ENCODE results near the gene TELO2.

TELO2 gene

GRCh38 chr16:1532081-1532760 is 39.1 kb downstream of the TELO2 start:
- Histone ChIP-seq H3K36me3 (ENCODE audit: control insufficient read depth in 2 of 2, insufficient read depth in 1 of 2, low read length in 2 of 2) (no peaks in the 10 kb centered on the region), H3K27ac (ENCODE audit: extremely low read depth, low read depth, low read length) (no peak overlapping the region), H3K9me3 (ENCODE audit: control insufficient read depth, insufficient read depth, low read depth, low read length) (no peaks in the 10 kb centered on the region), H3K4me1 (ENCODE audit: control insufficient read depth, insufficient read depth, low read length) (no peaks in the 10 kb centered on the region), H3K4me3 (ENCODE audit: low read depth, low read length) (no peak overlapping the region)
- TF ChIP-seq AEBP2 (tag by site-specific recombination; IDR thresholded peaks at IDR 0.05; ENCODE audit: borderline replicate concordance) (no peak), ZNF626 (tag by site-specific recombination; IDR thresholded peaks at IDR 0.05) (no peak), ZBTB49 (tag by site-specific recombination; IDR thresholded peaks at IDR 0.05; ENCODE audit: low read depth) (no peak), ZNF133 (tag by site-specific recombination; IDR thresholded peaks at IDR 0.05) (no peak), ZNF529 (tag by site-specific recombination; IDR thresholded peaks at IDR 0.05; ENCODE audit: insufficient replicate concordance) (no peak), ZNF341 (tag by site-specific recombination; IDR thresholded peaks at IDR 0.05; ENCODE audit: low read depth) (no peak), ZNF76 (tag by site-specific recombination; IDR thresholded peaks at IDR 0.05; ENCODE audit: borderline replicate concordance, low read depth) (no peak), ZFP41 (tag by site-specific recombination; IDR thresholded peaks at IDR 0.05; ENCODE audit: borderline replicate concordance) (no peak), REST (tag by site-specific recombination; IDR thresholded peaks at IDR 0.05) (no peak), OSR2 (tag by site-specific recombination; IDR thresholded peaks at IDR 0.05) (no peak), ZNF660 (tag by site-specific recombination; IDR thresholded peaks at IDR 0.05) (no peak), ZNF16 (tag by site-specific recombination; IDR thresholded peaks at IDR 0.05; ENCODE audit: low read depth) (no peak), ZBTB11 (tag by site-specific recombination; conservative IDR thresholded peaks at IDR 0.05; ENCODE audit: low read depth) (no peak), ZNF140 (tag by site-specific recombination; IDR thresholded peaks at IDR 0.05) (no peak), ZNF830 (tag by site-specific recombination; IDR thresholded peaks at IDR 0.05; ENCODE audit: low read depth) (no peak)
- TF ChIP-seq, protein P1, sequence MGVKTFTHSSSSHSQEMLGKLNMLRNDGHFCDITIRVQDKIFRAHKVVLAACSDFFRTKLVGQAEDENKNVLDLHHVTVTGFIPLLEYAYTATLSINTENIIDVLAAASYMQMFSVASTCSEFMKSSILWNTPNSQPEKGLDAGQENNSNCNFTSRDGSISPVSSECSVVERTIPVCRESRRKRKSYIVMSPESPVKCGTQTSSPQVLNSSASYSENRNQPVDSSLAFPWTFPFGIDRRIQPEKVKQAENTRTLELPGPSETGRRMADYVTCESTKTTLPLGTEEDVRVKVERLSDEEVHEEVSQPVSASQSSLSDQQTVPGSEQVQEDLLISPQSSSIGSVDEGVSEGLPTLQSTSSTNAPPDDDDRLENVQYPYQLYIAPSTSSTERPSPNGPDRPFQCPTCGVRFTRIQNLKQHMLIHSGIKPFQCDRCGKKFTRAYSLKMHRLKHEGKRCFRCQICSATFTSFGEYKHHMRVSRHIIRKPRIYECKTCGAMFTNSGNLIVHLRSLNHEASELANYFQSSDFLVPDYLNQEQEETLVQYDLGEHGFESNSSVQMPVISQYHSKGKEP (tag by site-specific recombination; IDR thresholded peaks at IDR 0.05): no peak
- POLR2A ChIA-PET: interaction anchor here (1.3 kb wide), 1 partner anchor 19 kb away, joined by 3 read pairs; no protein-coding TSS in a partner anchor
- CTCF ChIA-PET: no interaction called here
